Right lobe of liver (tissue), 4 donors: ENCODE measurements around the gene PLCL2.

ENCODE experiments used
- CTCF ChIP-seq, 4 donors: fragments of 200-600 bp in 3 of 4; fragments of 450-650 bp in 1 of 4; IDR thresholded peaks; one replicate each; pipeline versions ENCODE4 v1.5.1 to v1.8.0; 2016 to 2022; ENCODE audit warnings: antibody characterized with exemption in 4 of 4, mild to moderate bottlenecking in 2 of 4
- POLR2A ChIP-seq: fragments of 450-650 bp; IDR thresholded peaks from one replicate; pipeline ENCODE4 v1.6.1; 2017; ENCODE audit warnings: antibody characterized with exemption, mild to moderate bottlenecking
- donor health status: DM: no; HTN: no; CAD: no.
- donor health status: DM: no; HTN: no; CAD: no.
- donor health status: DM: no; HTN: yes; CAD: no.

- TF ChIP-seq CTCF (IDR thresholded peaks at IDR 0.05), result no peak
- no peak for TF ChIP-seq POLR2A
These were observed 178.0 kb downstream of the PLCL2 start for GRCh38 chr3:17062736-17063135.
